Stimulated activated CD4-positive, alpha-beta T cell treated with anti-CD3 and anti-CD28 coated beads, Interleukin-1b, Interleukin-23, amount 100 ng/mL, for 1 hour (primary cell): ENCODE results near the gene U2AF1L4.

Experiments used
- DNase-seq, 2 donors: peaks; one replicate each; pipeline ENCODE4 v3.0.0-alpha.2; 2020; ENCODE audit warnings: low read depth in 2 of 2

The U2AF1L4 gene

DNA sequence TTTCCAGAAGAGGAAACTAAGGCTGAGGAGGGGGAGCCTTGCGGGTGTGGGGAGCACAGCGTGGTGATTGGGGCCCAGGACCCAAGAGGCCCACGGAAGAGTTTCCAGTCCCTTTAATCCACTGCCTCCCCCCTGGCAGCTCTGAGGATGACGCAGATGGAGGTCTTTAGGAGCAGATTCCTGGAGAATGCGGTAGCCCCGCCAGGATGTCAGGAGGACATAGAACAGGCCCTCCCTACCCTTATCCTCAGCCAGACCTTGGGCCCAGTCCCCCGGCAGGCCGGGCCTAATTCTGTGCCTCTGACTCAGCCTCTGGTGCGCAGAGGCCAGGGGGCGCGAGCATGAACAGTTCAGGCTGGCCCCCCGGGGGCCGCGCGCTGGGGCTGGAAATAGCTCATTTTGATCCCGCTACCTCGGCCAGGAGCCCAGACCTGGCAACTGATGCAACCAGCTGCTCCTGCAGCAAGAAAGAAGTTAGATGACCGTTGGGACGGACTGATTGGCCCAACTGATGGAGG lies 12.1 kb upstream of the U2AF1L4 start:
- DNase-seq: no peak

DNA sequence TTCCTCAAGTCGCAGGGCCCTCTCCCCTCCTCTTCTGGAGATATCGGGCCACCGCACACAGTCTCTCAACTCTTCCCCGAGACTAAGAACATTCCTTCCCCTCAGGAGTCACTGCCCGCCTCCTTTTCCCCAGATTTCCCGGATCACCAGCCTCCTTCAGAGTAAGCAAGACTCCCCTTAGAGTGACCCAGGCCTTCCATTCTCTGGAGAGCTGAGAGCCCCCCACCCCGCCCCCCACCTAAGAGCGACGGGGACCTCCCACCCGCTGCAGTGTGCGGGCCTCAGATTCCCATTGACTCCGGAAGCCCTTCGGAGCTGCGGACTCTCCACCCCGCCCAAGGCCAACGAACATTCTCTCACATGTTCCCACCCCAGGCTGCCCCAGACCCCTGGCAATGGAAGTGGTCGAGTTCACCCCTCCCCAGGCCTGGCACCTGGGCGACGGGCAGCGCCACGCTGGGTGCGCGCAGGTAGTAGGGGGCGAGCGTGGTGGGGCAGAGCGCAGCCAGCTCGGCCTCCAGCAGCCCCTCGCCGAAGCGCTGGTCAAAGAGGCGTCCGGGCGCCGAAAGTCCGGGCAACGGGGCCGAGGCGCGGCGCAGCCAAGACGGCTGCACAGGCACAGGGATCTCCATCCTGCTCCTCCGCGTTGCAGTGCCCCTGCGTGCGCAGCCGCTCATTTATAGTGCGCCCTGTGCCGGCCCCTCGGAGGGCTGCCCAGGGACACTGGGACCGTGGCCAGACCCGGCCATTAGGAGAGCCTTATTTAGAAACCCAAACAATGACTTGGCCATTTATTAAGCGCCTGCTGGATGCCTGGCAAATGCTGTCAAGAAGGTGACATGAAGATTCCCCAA lies 11.4 kb upstream of the U2AF1L4 start, which contains the start of gene HSPB6:
HSPB6 (minus strand) TSS at position 653 of the 854 bp plus-strand sequence; CDS start at position 632, 21 bp downstream.
- no peak for DNase-seq

DNA sequence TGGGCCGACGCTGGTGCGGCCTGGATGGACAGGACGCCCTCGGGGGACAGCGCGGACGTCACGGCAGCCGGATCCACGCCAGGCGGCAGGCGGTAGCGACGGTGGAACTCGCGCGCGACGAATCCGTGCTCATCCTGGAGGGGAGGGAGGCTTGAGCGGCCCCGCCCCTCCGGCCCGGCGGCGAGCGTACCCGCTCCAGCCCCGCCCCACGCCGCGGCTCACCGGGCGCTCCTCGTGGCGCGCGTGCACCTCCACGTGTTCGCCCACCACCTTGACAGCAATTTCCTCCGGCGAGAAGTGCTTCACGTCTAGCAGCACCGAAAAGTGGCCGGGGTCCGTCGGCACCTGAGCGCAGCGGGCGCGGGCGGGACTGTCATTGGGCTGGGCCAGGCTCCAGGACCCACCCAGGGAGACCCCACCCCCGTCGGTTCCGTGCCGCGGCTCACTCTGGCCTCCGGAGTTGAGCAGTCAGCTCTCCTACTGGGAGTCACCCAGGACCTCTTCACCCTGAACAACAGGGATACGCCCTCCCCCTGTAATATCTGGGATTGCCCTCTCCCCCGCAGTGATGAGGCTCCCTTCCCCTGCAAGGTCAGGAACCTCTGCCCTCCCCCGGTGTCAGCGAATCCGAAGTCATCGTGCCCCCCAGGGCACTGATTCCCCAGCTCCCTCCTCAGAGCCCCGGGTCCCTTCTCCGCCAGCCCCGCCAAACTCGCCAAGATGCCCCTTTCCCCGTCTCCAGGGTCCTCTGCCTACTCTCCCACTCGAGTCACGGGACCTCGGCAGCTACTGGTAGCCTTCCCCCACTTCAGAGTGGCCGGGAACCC lies 10.5 kb upstream of the U2AF1L4 start:
- DNase-seq: peak in 1 of 2 donors; percentile 32

DNA sequence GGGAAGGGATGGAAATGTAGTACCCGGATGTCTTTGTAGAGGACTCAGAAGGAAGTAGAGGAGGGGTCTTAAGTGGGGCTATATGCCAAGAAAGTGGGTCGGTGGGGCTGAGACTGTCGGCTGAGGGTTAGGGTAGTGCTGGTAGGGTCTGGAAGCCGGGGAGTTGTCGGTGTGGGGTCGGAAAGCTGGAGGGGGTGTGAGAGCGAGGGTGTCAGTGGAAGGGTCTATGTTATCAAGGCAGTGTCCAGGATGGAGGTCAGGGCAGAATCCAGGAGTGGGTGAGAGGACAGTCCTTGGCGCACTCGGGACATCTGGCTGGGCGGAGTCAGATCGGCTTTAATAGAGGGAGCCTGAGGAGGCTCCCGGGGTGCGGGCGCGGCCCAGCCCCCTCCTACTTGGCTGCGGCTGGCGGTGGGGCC lies 9.9 kb upstream of the U2AF1L4 start:
- DNase-seq: no peak

DNA sequence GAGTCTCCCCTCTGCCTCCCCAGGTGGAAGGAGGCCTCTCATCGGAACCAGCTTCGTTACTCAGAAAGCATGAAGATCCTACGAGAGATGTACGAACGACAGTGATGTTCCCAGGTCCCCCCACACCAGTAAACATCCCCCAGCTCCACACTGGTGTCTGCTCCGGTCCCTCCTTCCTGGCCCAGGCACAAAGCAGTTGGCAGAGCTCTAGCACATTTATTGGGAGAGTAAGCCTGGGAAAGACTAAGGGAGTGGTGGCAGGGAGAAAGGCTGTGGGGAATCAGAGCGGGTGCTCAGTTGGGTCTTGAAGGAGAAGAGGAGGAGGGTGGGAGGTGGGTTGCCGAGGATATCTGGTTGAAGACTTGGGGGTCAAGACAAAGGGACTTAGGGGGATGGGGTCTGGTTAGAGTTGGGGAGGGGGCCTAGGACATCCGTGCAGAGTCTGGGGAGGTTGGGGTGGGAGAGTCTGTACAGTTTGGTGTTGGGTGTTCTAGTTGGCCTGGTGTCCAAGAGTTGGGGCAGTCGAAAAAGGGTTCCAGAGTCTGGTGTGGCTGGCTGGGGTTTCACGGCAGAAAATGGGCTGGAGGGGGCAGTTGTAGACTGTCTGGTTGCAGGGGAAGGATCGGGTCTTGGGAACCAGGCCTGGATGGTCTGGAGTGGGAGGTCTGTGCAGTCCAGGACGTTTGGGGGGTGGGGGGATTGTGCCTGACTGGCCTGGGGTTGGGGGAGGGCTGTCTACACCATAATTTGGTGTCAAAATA lies 9.3 kb upstream of the U2AF1L4 start:
- no peak for DNase-seq

DNA sequence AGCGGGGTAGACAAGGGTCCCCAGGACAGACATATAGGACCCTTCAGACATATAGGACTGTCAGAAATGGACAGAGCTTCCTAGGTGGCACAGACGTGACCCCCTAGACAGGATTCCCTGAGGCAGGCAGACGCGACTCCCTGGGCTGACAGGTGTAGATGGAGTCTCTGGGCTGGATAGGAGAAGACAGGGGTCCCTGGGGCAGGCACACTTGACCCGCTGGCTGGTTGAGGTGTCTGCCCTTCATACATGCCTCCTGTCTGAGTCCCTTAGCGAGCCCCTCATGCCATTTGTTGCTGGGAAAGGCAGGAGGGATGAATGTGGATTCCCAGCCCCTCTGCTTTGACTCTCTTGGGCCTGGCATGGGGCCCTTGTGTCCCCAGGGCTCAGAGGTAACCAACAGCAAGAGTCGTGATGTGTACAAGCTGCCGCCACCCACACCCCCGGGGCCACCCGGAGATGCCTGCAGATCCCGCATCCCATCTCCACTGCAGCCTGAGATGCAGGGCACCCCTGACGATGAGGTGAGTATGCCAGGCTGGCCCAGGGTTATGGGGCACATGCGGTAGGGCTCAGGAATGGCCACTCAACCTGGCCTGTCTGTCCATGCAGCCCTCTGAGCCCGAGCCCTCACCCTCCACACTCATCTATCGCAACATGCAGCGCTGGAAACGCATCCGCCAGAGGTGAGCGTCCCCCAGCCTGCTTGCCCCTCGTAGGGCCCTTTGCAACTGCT lies 8.6 kb upstream of the U2AF1L4 start:
- DNase-seq: no peak

DNA sequence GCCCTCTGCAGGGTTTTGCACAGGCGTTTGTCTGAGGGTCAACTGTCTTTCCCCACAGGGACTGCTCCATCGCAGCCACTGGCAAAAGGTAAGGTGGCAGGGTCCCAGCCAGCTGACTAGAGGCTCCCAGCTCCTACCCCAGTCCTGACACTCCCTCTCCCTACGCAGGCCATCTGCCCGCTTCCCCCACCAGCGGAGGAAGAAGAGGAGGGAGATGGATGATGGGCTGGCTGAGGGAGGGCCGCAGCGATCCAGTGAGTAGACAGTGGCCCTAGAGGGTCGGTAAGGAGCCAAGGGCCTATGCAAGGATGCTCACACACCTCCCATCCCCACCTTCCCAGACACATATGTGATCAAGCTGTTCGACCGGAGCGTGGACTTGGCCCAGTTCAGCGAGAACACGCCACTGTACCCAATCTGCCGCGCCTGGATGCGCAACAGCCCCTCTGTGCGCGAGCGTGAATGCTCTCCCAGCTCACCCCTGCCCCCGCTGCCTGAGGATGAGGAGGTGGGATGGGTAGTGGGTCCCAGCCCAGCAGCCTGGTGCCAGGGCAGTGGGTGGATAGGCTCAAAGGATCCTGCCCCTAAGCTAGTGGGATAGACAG lies 7.6 kb upstream of the U2AF1L4 start:
- no peak for DNase-seq

DNA sequence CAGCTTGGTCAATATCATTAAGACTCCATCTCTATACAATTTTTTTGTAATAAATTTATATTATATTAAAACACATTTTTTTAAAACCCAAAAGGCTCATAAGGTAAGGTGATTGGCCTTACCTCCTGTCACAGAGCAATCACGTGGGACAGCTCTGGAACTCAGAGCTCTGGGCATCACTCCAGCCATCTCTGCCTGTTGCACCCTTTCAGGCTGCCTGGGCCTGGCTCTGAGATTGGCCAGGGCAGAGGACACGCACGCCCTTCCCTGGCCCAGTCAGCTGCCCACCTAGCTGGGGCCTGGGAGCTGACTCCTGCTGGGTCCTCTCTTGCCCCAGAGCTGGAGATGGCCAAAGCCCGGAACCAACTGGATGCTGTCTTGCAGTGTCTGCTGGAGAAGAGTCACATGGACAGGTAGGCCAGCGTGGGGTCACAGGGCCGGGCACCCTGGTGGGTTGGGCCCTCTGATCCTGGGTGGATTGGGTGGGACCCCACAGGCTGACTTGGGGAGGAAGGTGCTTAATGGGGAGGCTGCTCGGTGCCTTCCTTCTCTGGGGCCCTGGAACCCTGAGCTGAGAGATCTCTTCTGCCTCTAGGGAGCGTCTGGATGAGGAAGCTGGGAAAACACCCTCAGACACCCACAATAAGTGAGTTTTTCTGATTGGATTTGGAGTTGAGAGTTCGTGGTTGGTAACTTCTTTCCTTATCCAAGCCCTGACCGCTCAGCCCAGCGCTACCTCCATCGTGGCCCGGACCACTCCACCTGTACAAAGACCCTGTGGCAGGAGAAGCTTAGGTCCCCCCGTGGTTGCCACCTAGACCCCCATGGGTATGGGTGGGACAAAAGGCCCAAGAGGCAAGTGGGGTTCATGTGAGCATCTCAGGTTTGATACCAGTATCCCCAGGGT lies 6.9 kb upstream of the U2AF1L4 start:
- no peak for DNase-seq

DNA sequence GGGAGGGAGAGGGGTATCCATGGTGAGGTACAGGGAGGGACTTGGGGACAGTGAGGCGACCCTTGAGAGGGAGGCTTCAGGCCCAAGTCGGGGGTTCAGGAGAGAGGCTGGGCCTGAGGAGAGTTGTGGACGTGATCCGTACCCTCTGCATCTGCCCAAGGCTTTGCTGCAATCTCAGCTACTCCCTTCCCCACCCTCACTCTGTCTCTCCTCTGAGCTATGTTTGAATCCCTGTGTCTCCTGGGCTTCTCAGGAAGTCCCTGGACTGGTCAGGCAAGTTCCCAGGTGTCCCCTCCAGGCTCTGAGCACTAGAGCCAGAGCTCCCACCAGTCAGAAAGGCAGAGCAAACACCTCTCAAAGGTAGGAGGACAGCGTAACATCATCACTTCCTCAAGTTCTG lies 4.9 kb upstream of the U2AF1L4 start:
- DNase-seq: no peak

DNA sequence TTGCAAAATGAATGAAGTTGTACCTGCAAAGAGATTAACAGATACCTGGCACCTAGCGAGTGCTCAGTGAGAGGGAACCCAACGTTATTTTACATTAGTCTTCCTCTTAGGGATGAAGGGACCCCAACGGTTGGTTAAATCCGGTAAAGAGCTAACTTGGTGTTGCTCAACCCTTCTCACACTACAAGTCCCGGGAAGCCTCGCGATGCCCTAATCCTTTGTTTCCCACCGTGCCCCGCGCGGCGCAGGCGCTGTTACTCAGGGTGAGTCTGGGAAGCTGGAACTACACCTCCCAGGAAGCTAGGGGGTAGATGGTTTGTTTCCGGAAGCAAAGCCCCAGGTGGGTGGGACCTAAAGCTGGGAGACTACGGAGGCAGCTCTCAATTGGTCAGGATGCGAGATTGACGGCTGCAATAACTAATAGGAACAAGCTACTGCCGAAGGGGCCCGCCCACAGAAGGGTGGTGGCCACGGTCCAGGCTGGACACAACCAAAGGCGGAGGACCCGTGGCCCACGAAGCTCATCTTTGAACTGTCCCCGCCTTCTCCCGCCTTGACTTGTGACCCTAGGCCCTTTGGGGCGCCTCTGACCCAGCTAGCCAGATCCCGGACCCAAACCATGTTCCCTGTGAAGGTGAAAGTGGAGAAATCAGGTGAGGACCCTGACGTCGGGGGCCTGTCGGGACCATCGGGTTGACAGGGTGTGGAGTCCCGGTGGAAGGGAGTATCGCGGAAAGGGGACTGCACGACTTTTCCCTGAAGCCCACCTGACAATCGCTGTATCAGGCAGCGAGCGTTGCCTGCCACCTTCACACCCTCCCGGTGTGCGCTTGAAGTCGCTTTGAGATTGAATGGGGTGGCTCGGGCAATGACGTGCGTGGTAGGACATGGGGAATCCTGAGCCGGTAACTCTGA lies 3.1 kb upstream of the U2AF1L4 start, which contains the start of gene LIN37:
LIN37 (plus strand) TSS at position 471 of the 915 bp plus-strand sequence; CDS start at position 620, 149 bp downstream.
- peak; percentile 89 to 96 for DNase-seq

DNA sequence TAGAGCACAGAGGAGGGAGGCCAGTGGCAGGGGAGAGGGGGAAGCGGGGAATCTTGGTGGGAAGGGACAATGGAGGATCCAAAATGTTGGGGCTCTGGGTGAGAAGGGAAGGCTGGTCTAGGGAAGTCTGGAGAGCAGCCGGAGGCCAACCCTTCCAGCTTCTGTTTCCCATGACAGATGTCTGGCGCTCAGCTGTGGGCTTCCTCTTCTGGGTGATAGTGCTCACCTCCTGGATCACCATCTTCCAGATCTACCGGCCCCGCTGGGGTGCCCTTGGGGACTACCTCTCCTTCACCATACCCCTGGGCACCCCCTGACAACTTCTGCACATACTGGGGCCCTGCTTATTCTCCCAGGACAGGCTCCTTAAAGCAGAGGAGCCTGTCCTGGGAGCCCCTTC lies 1.3 kb upstream of the U2AF1L4 start:
- DNase-seq: no peak

DNA sequence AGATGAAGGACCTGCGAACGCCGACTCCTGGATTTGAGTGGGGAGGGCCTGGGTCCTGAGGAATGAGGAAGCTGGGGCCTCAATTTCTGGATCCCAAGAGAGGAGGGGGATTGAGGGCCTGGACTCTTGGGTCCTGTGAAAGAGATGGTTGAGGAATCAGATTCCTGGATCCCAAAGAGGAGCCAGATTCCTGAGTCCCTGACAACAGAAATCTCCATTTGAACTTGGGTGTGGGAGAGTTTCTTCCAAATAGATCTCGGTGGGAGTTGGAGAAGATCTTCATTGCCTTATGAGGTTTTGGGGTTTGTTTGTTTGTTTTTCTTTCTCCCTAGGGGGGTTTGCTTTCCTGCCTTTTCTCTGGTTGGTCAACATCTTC lies 857 bp upstream of the U2AF1L4 start:
- DNase-seq: no peak

DNA sequence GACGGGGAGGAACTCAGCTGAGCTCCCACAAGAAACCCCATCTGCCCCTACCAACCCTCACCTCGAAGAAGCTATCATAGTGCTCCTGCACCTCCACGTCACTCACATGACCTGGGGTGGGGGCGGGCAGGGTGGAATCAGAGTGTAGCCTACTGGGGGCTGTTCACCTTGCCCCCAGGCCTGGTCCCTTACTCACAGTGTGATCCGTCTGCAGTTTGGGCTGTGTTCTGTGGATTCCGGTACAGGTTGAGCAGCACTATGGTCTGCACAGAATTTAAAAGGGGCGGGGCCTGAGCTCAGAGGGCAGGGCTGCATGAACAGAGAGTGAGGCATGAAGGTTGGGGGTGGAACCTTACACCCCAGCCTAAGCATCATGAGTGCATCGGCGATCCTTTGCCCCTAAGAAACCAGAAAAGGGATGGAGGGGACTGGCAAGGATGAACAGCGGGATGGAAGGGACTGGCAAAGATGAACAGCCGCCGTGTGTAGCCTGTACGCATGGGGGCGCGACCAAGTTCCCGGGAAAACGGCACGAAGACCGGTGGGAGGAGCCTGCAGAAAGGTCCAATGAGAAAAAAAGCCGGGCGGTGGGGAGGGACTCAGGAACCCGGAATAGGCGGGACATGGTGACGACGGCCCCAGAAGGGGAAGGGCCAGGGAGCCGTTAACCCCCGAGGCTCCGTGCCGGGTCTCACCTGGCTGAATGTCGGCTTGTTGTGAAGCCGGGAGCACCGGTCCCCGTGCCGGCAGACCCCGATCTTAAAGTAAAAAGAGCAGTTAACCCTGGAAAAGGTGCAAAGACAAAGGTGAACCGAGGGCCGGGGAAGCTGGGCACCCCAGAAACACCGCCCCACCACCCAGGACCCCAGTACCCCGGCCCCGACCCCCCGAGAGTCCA lies 539 bp downstream of the U2AF1L4 start:
- peak; percentile 79 to 83 for DNase-seq

DNA sequence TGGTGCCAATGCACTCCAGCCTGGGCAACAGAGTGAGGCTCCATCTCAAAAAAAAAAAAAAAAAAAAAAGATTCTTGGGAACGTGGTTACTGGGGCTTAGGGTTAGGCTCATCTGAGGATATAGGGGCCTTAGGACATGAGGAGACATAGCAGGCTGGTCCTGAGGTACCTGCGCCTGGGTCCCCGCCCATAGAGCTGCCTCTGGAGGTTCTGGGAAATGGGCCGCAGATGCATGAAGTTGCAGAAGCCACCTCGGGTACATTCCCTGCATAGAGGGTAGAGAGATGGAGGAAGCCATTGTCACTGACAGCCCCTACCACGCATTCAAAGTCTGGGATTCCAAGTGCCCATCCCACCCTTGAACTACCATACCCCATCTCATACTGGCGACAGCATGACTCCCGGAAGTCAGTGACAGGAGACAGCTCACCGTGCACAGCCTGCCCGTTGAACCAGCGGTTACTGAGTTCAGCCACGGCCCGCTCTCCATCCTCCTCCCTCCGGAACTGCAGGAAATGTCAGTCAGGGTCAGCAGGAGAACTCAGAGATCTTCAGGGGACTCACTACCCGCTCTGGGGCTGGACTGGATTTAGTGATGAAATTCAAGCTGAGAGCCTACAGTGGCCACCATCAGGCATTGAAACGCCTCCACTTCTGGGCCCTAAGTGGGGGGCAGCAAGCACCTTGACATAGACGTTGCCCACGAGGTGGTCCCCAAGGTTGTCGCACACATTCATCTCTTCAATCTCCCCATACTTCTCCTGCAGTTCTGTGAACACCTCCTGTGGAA lies 1.4 kb downstream of the U2AF1L4 start:
- no peak for DNase-seq

DNA sequence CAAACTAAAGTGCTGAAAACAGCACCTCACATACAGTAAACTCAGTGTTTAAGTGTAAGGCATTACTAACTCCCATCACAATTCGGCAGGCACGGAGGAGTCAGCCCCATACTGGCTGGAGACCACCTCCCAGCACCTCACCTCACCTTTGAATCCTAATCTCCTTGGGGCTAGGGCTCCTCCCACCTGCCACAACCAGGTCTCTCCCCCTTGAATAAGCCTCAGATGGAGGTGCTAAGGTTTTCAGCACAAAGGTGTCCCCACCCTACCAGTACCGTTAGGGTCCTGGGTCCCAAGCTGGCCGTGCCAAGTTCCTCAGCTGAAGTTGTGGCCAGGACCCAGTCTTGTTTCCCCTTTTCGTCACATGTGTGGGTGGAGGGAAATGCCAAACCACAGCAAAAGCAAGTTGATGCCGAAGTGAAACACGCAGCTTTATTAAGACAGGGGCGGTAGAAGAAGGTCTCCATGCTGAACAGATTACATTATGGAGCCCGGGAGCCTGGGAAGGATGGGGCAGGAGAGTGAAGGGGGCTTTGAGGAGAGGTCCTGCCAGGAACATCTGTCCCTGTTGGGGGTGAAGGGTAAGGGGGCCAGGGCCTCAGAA lies 3.0 kb downstream of the U2AF1L4 start, which contains the start of gene IGFLR1:
IGFLR1 (minus strand) TSS at position 332 of the 604 bp plus-strand sequence. CDS start 1,272 bp downstream, outside the sequence.
- peak in 1 of 2 donors; percentile 41 for DNase-seq

DNA sequence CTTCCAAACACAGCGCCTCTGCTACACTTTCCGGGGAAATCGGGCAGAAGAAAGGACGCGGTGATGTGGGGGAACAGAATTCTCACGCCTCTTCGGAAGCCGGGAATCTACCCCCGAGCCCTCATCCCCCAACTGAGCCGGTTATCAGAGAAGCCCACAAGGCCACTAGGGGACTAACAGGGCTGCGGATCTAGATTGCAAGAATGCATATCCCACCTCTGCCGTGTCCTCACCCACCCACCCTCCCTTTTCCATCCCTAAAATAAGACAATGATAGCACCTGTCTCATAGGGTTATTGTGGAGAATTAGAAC lies 4.1 kb downstream of the U2AF1L4 start:
- no peak for DNase-seq
